ENCODE data around the gene HSPB6.

- TF ChIP-seq CTCF (IDR thresholded peaks at IDR 0.05; ENCODE audit: low read length) (no peak), EZH2 (IDR thresholded peaks at IDR 0.05; ENCODE audit: borderline replicate concordance, low read length) (no peak)
Measured at GRCh38 chr19:35732540-35733179, 24.2 kb downstream of the HSPB6 start.

Measured in OCI-LY1 (cell line).